ENCODE measurements around the gene CLDN5. TPM values are rescaled to one million over a fixed set of nuclear protein-coding genes. Genes with fewer than 3 reads are reported as not detected.

Gene CLDN5
- total RNA-seq, 1 donor from 2014 or later: 9.3 TPM

GRCh38 chr22:19494676-19495173 lies 29.5 kb downstream of the CLDN5 start:
- DNase-seq (ENCODE audit: low spot score): no peak
- intact Hi-C loops (cut with DNase I): loop anchor here (5.0 kb wide), 1 partner anchor 138 kb away; no protein-coding TSS in a partner anchor

DNA sequence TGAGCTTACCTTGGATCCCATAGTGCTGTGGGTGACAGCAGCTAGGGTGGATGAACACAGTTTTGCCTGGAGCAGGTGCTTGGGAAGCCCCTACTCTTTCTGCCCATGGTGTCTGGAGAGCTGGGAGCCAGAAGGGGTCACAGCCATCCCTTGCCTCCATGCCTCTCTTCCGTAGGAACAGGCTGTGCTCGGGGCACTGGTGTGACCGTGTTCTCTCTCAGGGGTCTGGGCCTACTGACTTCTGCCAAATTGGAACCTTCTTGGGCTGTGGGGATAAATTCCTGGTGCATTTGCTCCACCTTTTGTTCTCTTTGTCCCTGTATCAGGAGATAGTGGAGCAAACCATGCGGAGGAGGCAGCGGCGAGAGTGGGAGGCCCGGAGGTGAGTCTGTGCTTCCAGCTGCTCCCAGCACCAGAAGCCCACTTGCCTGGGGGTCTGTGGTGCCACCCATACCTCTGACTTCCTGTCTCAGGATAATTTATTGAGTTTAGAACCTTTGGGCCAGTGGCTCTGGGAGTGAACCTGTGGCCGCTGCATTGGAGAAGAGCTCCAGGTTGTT lies 30.1 kb downstream of the CLDN5 start:
- no peak for DNase-seq (ENCODE audit: low spot score)
- intact Hi-C loops (cut with DNase I): no loop called here

GRCh38 chr22:19492504-19493174 lies 31.6 kb downstream of the CLDN5 start:
- DNase-seq (ENCODE audit: low spot score): no peak
- intact Hi-C loops (cut with DNase I): no loop called here

- intact Hi-C loops (cut with DNase I): no loop called here
- no peak for DNase-seq (ENCODE audit: low spot score)
These were observed 33.5 kb downstream of the CLDN5 start for GRCh38 chr22:19490628-19491230.

GRCh38 chr22:19488884-19489843 lies 35.0 kb downstream of the CLDN5 start:
- DNase-seq (ENCODE audit: low spot score): no peak
- intact Hi-C loops (cut with DNase I): no loop called here

DNA sequence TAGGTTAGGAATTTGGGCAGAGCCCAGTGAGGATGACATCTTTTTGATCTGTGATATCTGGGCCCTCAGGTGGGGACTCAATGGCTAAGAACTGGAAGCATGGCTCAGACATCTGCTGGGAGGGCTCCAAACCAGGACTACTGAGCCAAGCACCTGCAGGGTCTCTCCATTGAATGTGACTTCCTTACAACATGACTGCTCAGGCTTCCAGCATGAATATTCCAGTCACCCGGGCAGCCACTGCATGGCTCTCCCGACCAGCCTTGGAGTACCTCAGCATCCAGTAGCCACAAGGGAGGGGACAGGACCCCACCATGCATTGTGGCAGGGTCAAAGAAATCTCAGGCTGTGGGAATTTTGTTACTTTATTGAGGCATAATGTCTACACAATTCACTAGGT lies 35.9 kb downstream of the CLDN5 start:
- DNase-seq (ENCODE audit: low spot score): no peak
- intact Hi-C loops (cut with DNase I): no loop called here

DNA sequence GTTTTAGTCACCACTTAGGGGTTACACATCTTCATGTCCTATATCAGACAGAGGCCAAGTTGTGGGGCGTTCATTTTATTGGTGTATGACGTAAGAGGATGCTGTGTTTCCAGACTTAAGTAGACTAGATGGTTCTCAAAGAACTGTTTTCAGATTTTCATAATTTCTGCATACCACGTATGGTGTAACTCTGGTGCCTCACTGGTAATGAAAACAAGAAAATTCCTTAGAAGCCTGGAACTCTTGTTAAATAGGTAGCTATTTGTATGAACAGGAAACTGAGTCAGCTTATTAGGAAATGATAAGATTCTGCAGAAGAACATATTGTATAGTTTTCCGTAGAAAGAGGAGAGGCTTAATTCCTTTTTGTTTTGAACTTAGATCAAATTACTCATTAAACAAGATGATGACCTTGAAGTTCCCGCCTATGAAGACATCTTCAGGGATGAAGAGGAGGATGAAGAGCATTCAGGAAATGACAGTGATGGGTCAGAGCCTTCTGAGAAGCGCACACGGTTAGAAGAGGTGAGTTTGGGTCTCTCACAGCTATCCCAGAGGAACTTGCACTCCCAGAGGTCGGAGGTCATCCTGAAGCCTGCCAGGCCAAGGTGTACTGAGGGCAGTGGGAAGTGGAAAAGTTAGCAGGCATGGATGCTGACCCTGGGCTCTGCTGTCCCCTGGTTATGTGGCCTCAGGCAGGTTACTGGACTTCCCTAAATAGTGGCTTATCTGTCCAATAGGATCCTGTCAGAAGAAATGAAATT lies 40.5 kb downstream of the CLDN5 start:
- DNase-seq (ENCODE audit: low spot score): no peak
- intact Hi-C loops (cut with DNase I): no loop called here

- no peak for DNase-seq (ENCODE audit: low spot score)
- intact Hi-C loops (cut with DNase I): no loop called here
These were observed 41.9 kb downstream of the CLDN5 start for GRCh38 chr22:19482297-19482696.

DNA sequence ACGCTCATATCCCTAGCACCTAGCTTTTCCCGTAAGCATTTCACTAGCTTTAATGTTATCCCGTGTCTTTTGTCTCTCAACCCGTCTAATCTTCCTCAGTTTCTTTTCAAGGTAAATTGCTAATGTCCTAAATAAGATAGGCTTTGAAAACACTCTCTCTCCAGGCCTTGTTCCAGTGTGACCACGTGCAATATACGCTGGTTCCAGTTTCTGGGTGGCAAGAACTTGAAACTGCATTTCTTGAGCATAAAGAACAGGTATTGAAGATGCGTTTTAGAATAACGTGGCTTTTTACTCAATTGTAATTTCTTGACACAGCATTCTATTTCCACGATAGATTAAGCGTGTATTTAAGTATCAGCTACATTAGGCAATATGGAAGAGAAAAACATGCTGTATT lies 43.4 kb downstream of the CLDN5 start:
- intact Hi-C loops (cut with DNase I): no loop called here
- no peak for DNase-seq (ENCODE audit: low spot score)

GRCh38 chr22:19480173-19480568 lies 44.0 kb downstream of the CLDN5 start:
- intact Hi-C loops (cut with DNase I): no loop called here

GRCh38 chr22:19479355-19480172 lies 44.6 kb downstream of the CLDN5 start, which contains the start of gene CDC45:
Gene CDC45, plus strand, starts transcription at chr22:19479920. Its CDS starts 49 bp downstream, at chr22:19479969.
- intact Hi-C loops (cut with DNase I): loop anchor here (1.0 to 10.0 kb wide), 3 partner anchors 47 to 335 kb away; partner anchors contain the start of genes ESS2 and MRPL40
- DNase-seq (ENCODE audit: low spot score): peak; percentile 98

More at GRCh38 chr22:19480173-19480568, 44.0 kb downstream of the CLDN5 start:
- no peak for DNase-seq (ENCODE audit: low spot score)

DNA sequence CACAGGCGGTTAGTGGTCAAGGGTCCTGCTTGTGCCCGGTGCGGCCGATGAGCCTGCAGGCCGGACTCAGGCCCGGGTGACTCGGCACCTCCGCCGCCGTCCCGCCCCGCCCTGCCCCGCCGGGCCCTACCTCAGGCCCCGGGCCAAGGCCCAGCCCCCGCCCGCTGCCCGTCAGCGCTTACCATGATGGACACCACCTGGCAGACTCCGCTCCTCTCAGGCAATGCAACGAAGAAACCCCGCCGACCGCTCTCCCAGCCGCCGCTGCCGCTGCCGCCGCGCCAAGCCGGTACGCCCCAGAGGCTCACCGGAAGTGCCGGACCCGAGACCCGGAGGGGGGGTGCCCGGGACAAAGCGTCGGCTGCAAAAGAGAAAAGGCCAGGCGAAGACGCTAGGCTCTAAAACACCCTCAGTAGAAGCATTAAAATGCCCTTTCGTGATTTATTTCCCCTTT lies 45.3 kb downstream of the CLDN5 start, which contains the start of gene UFD1:
UFD1 (minus strand) TSS at position 293 of the 454 bp plus-strand sequence; CDS start at position 185, 108 bp downstream.
- intact Hi-C loops (cut with DNase I): loop anchor here (1.0 to 10.0 kb wide), 3 partner anchors 46 to 335 kb away; partner anchors contain the start of genes ESS2 and MRPL40

DNA sequence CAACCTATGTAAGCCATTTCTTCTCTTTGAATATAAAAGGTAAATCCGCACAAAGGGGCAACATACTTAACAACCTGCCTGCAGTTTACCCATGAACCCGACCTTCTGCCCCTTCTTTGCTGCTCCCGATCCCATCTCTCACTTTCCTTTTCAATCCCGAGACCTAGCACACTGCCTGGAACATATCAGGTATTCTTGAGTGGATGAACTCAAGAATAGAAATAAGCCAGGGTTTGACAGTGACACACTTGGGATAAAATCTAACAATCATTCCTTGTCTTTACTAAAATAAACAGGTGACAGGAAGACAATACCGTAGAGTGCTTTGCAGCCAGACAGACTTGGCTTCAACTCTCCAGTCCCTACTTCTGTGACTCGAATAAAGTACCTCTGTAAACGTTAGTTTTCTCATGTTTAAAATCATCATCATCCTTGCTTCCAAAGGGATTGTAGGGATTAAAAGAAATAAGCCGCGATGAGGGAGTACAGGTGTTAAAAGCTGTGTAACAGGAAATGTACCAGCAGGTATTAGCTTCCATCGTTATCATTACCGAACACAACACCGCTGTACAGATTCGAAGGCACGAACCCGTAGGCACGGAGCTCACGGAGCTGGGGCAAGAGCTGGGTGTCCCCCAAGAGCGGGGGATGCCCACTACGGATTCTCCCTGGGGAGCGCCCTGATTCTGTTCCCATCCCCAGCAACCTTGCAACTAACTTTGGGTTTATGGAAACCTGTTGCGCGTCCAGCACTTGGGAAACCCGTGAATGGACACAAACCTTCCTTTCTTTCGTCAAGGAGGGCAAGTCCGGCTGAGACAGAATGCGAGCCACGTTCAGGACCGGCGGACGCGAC lies 45.9 kb downstream of the CLDN5 start:
- intact Hi-C loops (cut with DNase I): loop anchor here (2.0 to 10.0 kb wide), 2 partner anchors 45 to 253 kb away; partner anchors contain the start of gene MRPL40
- no peak for DNase-seq (ENCODE audit: low spot score)

More for the DNA sequence above, 45.3 kb downstream of the CLDN5 start, which contains the start of gene UFD1:
- DNase-seq (ENCODE audit: low spot score): peak; percentile 92

- intact Hi-C loops (cut with DNase I): loop anchor here (2.0 to 10.0 kb wide), 2 partner anchors 45 to 253 kb away; partner anchors contain the start of gene MRPL40
- DNase-seq (ENCODE audit: low spot score): no peak
These were observed 46.7 kb downstream of the CLDN5 start for GRCh38 chr22:19477321-19478044.

DNA sequence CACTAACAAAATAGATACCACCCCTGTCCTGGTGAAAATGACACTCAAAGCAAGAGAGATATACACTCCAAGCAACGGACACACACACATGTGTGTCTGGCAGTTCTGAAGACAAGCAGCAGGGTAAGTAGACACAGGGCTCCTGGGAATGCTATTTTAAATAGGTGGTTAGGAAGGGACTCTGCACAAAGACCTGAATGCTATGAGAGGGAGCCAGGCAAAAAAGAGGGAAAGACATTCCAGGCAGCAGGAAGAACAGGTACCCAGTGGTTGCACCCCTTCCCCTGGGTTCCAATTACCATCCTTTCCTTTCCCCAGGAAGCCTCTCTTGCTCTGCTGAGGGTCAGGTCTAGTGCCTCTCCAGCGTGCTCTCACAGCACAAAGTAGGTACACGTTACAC lies 48.2 kb downstream of the CLDN5 start:
- intact Hi-C loops (cut with DNase I): loop anchor here (10.0 kb wide), 1 partner anchor 251 kb away; no protein-coding TSS in a partner anchor
- DNase-seq (ENCODE audit: low spot score): no peak

- no peak for DNase-seq (ENCODE audit: low spot score)
- intact Hi-C loops (cut with DNase I): loop anchor here (10.0 kb wide), 1 partner anchor 249 kb away; no protein-coding TSS in a partner anchor
These were observed 50.6 kb downstream of the CLDN5 start for GRCh38 chr22:19473578-19473977.
